NCI-H2081 (cell line): ENCODE measurements around the gene KCNJ9.
"Not testable (repeated sequence)": the region's sequence is repeated elsewhere in the genome, so short reads cannot be mapped to it uniquely, and the experiment has no call there.

ENCODE experiments used
- DNase-seq, 2 experiments: peaks; one replicate each; lab custom pipeline; 2025; lab: John Stamatoyannopoulos, UW

Gene KCNJ9

DNA sequence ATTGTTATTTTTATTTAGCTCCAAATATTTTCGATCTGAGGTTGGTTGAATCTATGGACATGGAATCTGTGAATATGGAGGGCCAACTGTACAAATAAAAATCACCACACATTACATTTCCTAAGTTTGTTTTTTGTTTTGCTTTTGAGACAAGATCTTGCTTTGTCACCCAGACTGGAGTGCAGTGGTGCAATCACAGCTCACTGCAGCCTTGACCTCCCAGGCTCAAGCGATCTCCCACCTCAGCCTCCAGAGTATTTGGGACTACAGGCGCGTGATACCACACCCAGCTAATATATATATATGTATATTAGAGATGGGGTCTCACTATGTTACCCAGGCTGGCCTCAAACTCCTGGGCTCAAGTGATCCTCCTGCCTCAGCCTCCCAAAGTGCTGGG lies 45.0 kb downstream of the KCNJ9 start:
- DNase-seq = not testable (repeated sequence)

DNA sequence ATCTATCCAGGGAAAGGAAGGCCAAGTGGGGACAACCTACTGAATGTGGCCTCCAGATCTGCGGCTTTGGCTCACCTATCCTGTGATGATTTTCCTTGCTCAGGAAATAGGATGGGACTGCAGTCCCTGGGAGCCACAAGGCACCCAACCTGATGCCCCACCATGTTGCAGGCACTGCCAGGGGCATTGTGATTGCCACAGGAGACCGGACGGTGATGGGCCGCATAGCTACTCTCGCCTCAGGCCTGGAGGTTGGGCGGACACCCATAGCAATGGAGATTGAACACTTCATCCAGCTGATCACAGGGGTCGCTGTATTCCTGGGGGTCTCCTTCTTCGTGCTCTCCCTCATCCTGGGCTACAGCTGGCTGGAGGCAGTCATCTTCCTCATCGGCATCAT lies 46.0 kb downstream of the KCNJ9 start:
- no peak for DNase-seq

- DNase-seq = no peak
These were observed 46.7 kb downstream of the KCNJ9 start for GRCh38 chr1:160127865-160128523.

- no peak for DNase-seq
These were observed 47.3 kb downstream of the KCNJ9 start for GRCh38 chr1:160128636-160129035.

DNA sequence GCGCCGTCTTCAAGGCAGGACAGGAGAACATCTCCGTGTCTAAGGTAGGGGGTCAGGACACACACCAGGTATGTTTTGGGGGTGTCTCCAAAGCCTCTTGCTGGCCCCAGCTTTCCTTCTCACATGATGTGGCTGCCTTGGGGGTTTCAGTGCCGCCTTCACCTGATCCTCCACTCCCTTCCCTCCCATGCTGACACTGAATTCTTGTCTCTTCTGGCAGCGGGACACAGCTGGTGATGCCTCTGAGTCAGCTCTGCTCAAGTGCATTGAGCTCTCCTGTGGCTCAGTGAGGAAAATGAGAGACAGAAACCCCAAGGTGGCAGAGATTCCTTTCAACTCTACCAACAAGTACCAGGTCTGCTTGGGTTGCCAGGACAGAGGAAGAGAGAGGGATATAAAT lies 47.7 kb downstream of the KCNJ9 start:
- DNase-seq = no peak

DNA sequence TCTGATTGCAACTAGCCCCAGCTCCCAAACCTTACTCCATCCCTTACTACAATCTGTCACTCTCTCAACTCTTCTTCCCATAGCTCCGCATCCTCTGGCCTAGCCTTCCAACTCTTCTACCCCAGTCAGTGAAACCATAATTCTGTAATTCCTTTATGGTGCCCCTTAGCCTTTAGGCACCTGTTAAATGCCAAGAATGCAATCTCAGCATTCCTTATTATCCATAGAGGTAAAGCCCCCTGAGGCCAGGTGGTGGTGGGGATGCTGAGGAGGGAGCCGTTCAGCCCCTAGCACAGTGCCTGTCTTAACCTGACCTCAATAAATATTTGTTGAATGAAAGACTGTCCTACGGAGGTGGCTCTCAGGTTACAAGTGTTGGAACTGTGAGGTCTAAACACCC lies 48.2 kb downstream of the KCNJ9 start:
- no peak for DNase-seq

GRCh38 chr1:160129966-160130365 lies 48.6 kb downstream of the KCNJ9 start:
- no peak for DNase-seq

DNA sequence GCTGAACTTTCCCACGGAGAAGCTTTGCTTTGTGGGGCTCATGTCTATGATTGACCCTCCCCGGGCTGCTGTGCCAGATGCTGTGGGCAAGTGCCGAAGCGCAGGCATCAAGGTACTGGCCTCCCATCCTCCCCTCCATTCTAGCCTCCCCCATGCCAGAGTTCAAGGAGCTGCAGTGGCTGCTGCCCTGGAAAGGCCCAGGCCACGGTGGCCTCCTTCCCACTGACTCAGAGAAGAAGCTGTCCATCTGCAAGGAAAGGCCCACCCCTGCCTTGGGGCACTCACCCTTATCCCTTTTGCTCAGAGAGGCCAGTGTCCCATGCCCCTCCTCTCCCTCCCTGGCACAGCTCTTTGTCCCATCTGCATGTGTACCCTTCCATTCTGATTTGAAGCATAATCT lies 49.1 kb downstream of the KCNJ9 start:
- no peak for DNase-seq

DNA sequence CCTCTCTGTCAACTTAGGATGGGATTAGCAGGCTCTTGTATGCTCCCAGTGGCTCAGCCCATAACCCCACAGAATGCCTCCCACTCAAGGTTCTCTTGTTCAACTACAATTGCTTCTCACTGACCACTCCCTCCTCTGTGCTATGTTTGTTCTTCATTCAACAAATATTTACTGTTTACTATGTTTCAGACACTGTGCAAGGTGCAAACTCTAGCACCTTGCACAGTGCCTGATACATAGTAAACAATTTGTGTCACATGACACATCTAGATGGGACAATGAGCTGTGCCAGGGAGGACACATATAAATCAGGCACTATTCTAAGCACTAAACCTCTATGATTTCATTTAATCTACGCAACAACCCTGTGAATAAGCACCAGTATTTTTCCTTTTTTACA lies 49.6 kb downstream of the KCNJ9 start:
- no peak for DNase-seq

DNA sequence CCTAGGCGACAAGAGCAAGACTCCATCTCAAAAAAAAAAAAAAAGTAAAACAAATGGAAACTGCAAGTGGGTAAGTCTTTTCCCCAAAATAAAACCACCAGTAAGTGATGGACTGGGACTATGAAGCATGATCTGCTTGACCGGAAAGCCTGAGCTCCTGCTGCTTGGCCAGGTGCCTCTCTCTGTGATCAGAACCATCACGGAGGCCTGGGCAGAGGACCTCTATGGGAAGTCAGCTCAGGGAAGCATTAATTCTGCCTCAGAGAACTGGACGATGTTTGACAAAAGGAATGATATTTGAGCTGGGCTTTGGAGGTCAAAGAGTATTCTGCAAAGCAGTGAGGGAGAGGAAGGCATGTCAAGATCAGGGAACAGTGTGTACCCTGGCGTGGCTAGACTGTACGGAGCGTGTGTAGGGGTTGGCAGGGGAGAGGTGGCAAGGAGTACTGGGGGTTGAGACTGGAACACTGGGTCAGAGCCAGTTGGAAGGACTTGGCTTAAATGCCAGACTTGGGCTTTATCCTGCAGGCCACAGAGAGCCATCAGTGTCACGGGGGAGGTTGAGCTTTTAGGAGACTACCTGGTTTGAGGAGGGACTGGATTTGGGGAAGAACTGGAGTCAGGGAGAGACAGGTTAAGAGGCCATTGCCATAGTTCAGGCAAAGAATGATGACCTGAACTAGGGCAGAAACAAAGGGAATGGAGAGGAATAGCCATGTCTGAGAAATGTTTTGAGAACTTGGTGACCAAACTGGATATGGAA lies 50.6 kb downstream of the KCNJ9 start:
- DNase-seq = no peak

DNA sequence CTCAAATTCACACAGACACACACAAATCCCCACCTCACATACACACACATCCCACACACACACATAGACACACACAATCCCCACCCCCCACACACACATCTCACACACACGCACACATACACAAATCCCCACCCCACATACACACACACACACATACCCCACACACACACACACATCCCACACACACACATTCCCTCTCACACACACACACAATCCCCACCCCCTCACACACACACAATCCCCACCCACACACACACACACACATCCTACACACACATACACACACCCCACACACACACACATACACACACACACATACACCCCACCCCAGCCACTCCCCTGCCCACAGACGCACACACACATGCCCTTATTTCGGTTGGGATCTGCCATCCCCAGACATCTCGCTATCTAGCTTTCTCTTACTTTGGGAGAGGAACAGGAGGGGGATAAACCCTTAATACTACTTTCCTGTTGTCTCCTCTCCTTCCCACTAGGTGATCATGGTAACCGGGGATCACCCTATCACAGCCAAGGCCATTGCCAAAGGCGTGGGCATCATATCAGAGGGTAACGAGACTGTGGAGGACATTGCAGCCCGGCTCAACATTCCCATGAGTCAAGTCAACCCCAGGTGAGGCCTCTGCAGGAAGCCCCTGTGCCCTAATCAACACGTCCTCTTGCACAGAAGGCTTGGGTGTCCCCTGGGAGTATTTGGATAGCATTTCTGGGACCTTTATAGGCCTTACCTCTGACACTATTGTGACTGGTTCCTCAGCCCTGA lies 52.8 kb downstream of the KCNJ9 start:
- no peak for DNase-seq

GRCh38 chr1:160134791-160135572 lies 53.6 kb downstream of the KCNJ9 start:
- no peak for DNase-seq

- no peak for DNase-seq
These were observed 55.0 kb downstream of the KCNJ9 start for GRCh38 chr1:160136121-160136925.

GRCh38 chr1:160136926-160137200 lies 55.5 kb downstream of the KCNJ9 start:
- DNase-seq = no peak

DNA sequence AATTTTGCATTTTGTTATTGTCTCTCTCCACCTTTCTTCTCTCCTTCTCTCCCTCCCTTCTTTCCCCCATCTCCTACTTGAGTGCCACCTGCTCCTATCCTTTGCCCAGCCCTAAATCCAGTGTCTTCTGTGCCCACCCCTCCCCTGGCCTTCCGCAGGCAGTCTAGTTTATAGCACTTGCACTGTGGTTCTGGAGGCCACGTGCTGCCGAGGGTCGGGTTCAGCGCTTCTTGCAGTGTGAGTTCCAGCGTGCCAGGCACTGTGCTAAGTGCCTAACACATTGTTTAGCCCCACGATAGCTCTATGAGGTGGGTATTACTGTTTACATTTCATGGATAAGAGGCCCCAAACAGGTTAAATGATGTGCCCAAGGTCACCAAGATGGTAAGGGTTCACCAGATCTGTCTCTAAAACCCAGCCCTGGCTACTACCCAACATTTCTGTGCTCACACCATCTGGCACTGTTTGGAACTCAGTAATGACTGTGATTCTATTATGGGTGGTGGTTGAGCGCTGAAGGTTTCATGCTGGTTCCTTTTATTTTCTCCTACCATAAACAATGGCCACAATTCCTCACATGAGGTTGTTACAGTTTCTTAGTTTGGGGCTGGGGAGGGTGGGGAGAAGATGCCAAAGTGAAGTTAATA lies 56.0 kb downstream of the KCNJ9 start:
- DNase-seq = peak in 1 of 2 experiments; percentile 33

DNA sequence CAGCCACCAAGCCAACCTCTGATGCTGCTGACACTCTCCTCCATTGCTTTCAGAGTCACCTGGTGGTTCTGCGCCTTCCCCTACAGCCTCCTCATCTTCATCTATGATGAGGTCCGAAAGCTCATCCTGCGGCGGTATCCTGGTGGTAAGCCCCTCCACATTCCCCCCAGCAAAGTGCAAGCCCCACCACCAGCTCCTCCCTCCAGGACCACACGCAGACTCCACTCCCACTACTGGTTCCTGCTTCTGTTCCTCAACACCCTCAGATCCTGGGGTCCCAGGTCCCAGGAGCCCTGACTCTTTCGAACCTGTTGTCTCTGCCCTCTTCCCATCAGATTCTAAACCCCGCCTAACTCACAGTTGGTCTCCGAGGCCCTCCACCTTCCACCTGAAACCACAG lies 58.5 kb downstream of the KCNJ9 start:
- no peak for DNase-seq
